ENCODE results near the gene USP47.

Gene USP47

DNA sequence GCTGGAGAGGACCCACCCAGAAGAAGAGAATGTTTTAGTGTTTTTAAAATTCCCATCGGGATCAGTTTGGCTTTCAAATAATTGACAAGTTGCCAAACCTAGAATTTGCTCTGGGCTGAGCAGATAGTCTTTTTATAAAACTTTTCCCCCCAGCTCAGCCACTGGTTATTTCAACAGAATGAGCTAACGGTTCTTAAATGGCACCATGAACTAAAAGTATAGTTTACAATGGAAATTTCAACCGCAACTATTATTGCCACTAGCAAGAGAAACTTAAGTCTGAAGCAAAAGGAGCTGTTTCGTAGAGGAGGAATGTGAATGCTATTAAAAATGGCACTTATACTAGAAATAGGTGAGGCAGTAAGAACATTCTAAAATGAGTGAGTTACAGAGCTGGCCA is 163.3 kb downstream of the USP47 start:
- no peak for DNase-seq

DNA sequence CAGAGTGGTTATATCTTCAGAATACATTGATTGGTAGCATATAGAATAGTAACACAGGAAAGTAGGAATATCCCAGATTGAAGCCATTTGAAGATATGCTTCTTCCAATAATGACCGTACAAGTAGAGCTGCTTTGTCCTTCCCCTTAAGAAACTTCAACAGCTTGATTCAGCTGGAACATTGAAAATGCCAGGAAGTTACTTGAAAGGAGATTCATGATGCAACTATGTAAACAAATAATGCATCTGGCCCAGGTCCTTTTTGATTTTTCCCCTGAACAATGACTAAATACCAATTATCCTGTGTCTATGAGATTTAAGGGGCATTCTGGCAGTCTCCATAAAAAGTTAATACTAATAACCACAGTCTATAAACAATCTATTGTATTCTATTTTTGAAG is 163.7 kb downstream of the USP47 start:
- DNase-seq: no peak

DNA sequence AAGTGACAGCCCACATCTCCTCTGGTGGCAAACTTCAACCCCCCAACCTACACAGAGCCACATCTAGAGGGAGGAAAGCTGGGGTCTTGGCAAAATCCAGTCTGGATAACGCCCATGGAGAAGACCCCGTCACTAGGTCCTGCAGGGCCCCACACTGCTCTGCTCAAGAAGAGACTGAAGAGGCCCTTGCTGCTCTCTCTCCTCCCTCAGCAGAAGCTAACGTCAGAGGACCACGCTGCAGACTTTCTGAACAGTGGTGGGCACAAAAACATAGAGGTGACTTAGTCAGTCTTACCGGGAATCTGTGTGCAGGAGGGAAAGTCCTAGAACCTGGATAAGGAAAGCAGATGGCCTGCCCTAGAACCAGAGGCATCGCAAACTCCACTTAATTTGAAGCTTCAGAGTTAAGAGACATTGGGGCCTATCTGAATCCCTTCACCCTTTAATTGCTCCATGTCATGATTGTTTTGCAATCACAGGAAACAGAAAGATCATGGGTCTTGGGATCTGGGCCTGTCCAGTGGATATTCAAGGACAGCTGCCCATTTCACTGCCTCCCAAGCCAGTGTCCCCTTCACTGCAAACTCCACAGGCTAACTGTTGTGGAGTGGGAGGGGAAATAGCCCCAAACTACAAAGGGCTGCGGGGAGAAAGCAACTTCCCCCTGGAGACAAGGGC is 164.9 kb downstream of the USP47 start:
- DNase-seq: no peak

DNA sequence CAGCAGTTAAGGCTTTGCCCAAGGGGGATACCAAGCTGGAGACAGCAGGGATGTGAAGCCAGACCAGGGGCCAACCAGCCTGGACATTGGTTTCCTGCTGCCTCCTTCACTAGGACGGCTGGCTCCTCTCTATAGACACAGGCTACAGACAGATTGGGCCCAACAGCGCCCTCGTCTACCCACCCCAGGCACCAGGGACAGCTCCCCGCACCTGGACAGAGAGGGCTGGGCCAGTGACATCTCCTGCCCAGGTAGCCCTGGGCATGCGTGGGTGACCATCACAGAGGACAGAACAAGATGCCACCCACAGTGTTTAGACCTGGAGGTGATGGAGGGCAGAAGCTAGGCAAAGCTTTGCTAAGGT is 165.4 kb downstream of the USP47 start:
- DNase-seq: no peak

DNA sequence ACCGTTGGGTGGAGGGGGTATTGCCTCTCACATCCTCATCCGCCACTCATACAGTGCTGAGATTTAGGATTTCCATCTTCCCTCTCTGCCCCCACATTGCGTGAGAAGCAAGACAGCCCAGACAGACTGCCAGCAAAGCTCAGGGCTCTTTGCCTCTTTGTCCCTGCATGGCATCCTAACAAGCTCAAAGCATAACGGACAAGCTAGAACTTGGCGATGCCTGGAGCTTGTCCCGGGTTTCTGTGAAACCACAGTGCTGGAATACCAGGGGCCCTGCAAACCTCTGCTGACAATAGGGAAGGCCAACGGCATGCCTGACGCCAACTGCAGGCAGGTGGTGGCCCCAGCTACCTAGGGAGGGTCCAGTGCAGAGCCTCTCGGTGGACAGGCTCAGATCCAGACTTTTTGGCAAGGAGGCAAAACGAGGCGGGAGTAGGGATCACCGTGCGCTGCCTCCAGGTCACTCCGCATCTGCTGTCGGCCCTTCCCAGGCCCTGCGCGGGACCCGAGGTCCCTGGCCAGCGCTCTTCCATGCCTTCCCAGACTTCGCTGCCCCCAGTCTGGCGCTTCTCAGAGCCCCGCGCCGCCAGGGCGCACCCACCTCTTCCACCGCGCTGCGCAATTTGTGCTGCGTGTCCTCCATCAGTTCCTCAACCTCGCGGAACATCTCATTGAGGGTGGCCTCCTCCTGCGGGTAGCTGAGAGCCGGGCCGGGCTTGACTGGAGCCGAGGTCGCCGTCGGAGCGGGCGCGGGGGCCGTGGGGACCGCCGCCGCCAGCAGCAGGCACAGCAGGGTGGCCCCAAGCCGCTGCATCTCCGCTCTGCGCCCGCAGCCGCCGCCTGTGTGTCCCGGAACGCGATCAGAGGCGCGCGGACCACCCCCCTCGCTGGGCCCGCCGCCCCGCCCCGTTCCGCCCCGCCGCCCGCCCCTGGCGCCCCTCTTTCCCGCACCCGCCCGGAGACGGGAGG is 166.3 kb downstream of the USP47 start, which contains the start of gene DKK3:
Gene DKK3, minus strand, starts transcription at position 858 of the 969 bp plus-strand sequence. Its CDS starts 44 bp downstream, at position 814.
- peak; percentile 61 for DNase-seq

Data from right forelimb (tissue), 1 donor.